Endodermal cell (in vitro differentiated cells): ENCODE measurements around the gene DCLK1. TPM values are rescaled to one million over a fixed set of nuclear protein-coding genes. Genes with fewer than 3 reads are reported as not detected.

Experiments
- DNase-seq: peaks from one replicate; pipeline ENCODE4 v3.0.0-alpha.2; 2017
- H3K27ac ChIP-seq: 2 replicates; pipeline ENCODE4 v1.5.1; 2013; ENCODE audit warnings: mild to moderate bottlenecking, low read depth, low read length, moderate library complexity
- H3K27me3 ChIP-seq: 2 replicates; pipeline ENCODE4 v1.6.1; 2013; ENCODE audit warnings: mild to moderate bottlenecking, low read length, moderate library complexity; ENCODE audit not compliant: insufficient read depth, control insufficient read depth, poor library complexity, severe bottlenecking
- H3K36me3 ChIP-seq: 2 replicates; pipeline ENCODE4 v1.7.0; 2013; ENCODE audit warnings: mild to moderate bottlenecking, low read length, moderate library complexity; ENCODE audit not compliant: control insufficient read depth, insufficient read depth
- H3K4me1 ChIP-seq: one replicate; pipeline ENCODE4 v1.7.0; 2013; ENCODE audit warnings: low read length; ENCODE audit not compliant: control insufficient read depth, insufficient read depth
- H3K4me3 ChIP-seq: 2 replicates; pipeline ENCODE4 v1.5.1; 2013; ENCODE audit warnings: mild to moderate bottlenecking, low read length, moderate library complexity
- H3K9ac ChIP-seq: 2 replicates; pipeline ENCODE4 v1.6.1; 2013; ENCODE audit warnings: mild to moderate bottlenecking, low read length, moderate library complexity; ENCODE audit not compliant: poor library complexity, severe bottlenecking; ENCODE audit errors: extremely low read depth
- H3K9me3 ChIP-seq: 2 replicates; pipeline ENCODE4 v1.6.1; 2013; ENCODE audit warnings: mild to moderate bottlenecking, low read length, moderate library complexity; ENCODE audit not compliant: control insufficient read depth
- H3K27ac Mint-ChIP-seq: 2 replicates; pipeline ENCODE4 v1.8.0; 2020; ENCODE audit warnings: mixed read lengths
- H3K27me3 Mint-ChIP-seq: 2 replicates; pipeline ENCODE4 v1.8.0; 2021; ENCODE audit warnings: mild to moderate bottlenecking, mixed read lengths; ENCODE audit not compliant: insufficient read depth
- H3K36me3 Mint-ChIP-seq: 2 replicates; pipeline ENCODE4 v1.8.0; 2020; ENCODE audit warnings: low read depth, mixed read lengths
- H3K4me1 Mint-ChIP-seq: 2 replicates; pipeline ENCODE4 v1.8.0; 2020; ENCODE audit warnings: mixed read lengths
- H3K4me3 Mint-ChIP-seq: 2 replicates; pipeline ENCODE4 v1.8.0; 2020; ENCODE audit warnings: mild to moderate bottlenecking, moderate library complexity, mixed read lengths
- H3K9me3 Mint-ChIP-seq: 2 replicates; pipeline ENCODE4 v1.8.0; 2020; ENCODE audit warnings: mild to moderate bottlenecking, mixed read lengths
- CTCF ChIP-seq: fragments of 200-600 bp; sonication (generic); conservative IDR thresholded peaks from 2 replicates; pipeline ENCODE4 v1.5.0; 2021; ENCODE audit warnings: antibody characterized with exemption, mild to moderate bottlenecking
- WGBS, 2 experiments: methylation state at CpG; one replicate each; pipeline versions ENCODE4 v1.1.5 to v1.1.7; 2013; ENCODE audit warnings: missing lambda C conversion rate in 2 of 2, mixed read lengths in 1 of 2; ENCODE audit not compliant: insufficient coverage in 1 of 2, insufficient read length in 1 of 2; 5-methylcytosine and 5-hydroxymethylcytosine counted together
- total RNA-seq, 2 donors: library from RNA; stranded (reverse); fragmentation: NEBNext Ultra II Directional in 1 of 2; extraction: Animal tissue kit (Norgen Biotek cat#: 25700) in 1 of 2; gene quantifications; 2 replicates in 1 of 2; 3 replicates in 1 of 2; pipeline ENCODE4 v1.2.1, GENCODE V29; 2021

Gene DCLK1
- total RNA-seq, 2 donors from 2014 or later = 3.0 to 32.8 TPM

DNA sequence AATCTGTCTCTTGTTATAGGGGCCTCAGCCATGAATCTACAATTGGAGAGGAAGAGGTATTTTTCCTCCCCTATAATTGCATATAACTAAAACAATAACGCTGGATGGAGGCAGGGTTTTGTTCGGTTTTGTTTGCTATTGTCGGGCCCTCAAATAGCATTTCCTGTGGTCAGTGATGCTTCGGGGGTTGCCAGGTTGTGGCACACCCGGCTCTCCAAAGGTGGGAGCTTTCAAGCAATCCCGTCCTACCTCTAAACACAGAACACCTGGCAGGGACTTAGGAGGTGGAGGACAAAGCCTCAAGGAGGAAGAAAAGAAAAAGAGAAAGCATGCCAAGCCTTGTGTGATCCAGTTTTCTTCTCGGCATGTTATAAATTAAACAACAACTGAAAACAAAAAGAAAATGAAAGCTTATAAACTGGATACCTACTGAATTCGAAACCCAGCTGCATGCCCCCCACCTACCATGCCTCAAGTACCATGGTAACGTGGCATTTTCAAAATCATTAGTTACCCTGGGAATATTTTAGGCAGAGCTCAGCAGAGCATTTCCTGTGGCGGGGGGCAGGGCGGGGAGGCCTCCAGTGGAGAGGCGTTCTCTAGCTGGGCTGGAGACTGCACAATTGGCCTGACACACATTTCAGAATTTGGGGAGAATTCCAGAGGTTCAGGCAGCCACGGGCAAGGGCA is 213.8 kb downstream of the DCLK1 start:
- H3K4me3 Mint-ChIP-seq = no peak overlapping the region
- TF ChIP-seq CTCF = no peak
- no peaks in the 10 kb centered on the region for H3K27me3 Mint-ChIP-seq
- WGBS, 2 experiments = 75 to 81% methylated on average over 5 to 13 of the region's 13 CpGs
- Histone ChIP-seq H3K36me3 (no peaks in the 10 kb centered on the region), H3K27ac (no peak overlapping the region), H3K4me3 (no peak overlapping the region), H3K9ac (no peak overlapping the region), H3K9me3 (no peaks in the 10 kb centered on the region), H3K27me3 (no peaks in the 10 kb centered on the region), H3K4me1 (no peaks in the 10 kb centered on the region)
- DNase-seq = no peak
- no peaks in the 10 kb centered on the region for H3K36me3 Mint-ChIP-seq
- no peaks in the 10 kb centered on the region for H3K9me3 Mint-ChIP-seq
- peak overlapping the region; percentile 58 for H3K27ac Mint-ChIP-seq
- peaks cover 28% of the 10 kb centered on the region for H3K4me1 Mint-ChIP-seq

- no peak overlapping the region for H3K9ac ChIP-seq
- H3K36me3 Mint-ChIP-seq = no peaks in the 10 kb centered on the region
Observed at GRCh38 chr13:35916146-35916545, 215.0 kb downstream of the DCLK1 start.

GRCh38 chr13:35914662-35915061 is 216.5 kb downstream of the DCLK1 start:
- no peaks in the 10 kb centered on the region for H3K36me3 Mint-ChIP-seq
- Histone ChIP-seq H3K4me3 (no peak overlapping the region), H3K27ac (no peak overlapping the region), H3K4me1 (no peaks in the 10 kb centered on the region), H3K9ac (no peak overlapping the region), H3K27me3 (no peaks in the 10 kb centered on the region), H3K36me3 (no peaks in the 10 kb centered on the region), H3K9me3 (no peaks in the 10 kb centered on the region)
- no peak for DNase-seq
- H3K9me3 Mint-ChIP-seq = no peaks in the 10 kb centered on the region
- H3K4me3 Mint-ChIP-seq = no peak overlapping the region
- H3K27me3 Mint-ChIP-seq = no peaks in the 10 kb centered on the region
- WGBS, 2 experiments = 88% methylated on average over 1 of the region's 1 CpG; no CpG with 5 or more reads in 1 of the 2 experiments
- H3K4me1 Mint-ChIP-seq = peaks cover 21% of the 10 kb centered on the region
- no peak for TF ChIP-seq CTCF
- no peak overlapping the region for H3K27ac Mint-ChIP-seq

More at GRCh38 chr13:35916146-35916545, 215.0 kb downstream of the DCLK1 start:
- H3K4me3 Mint-ChIP-seq = no peak overlapping the region
- H3K27me3 Mint-ChIP-seq = no peaks in the 10 kb centered on the region
- 60 to 66% methylated on average over 2 of the region's 2 CpGs for WGBS, 2 experiments
- H3K9me3 ChIP-seq = no peaks in the 10 kb centered on the region
- H3K4me1 Mint-ChIP-seq = peaks cover 21% of the 10 kb centered on the region
- H3K4me3 ChIP-seq = no peak overlapping the region
- H3K36me3 ChIP-seq = no peaks in the 10 kb centered on the region
- DNase-seq = no peak
- no peak overlapping the region for H3K27ac ChIP-seq
- H3K27me3 ChIP-seq = no peaks in the 10 kb centered on the region
- TF ChIP-seq CTCF = no peak
- H3K27ac Mint-ChIP-seq = no peak overlapping the region
- no peaks in the 10 kb centered on the region for H3K9me3 Mint-ChIP-seq
- H3K4me1 ChIP-seq = no peaks in the 10 kb centered on the region
